IPS-20b (cell line): Measurements from ENCODE around the gene UNC45A.

ENCODE experiments used
- H3K27ac ChIP-seq: one replicate; pipeline ENCODE4 v1.5.1; 2013; ENCODE audit warnings: low read length
- H3K27me3 ChIP-seq: 2 replicates; pipeline ENCODE4 v1.6.1; 2013; ENCODE audit warnings: mild to moderate bottlenecking, low read length, inconsistent platforms; ENCODE audit not compliant: insufficient read depth
- H3K36me3 ChIP-seq: 2 replicates; pipeline ENCODE4 v1.6.1; 2013; ENCODE audit warnings: low read depth, mild to moderate bottlenecking, inconsistent platforms, low read length, moderate library complexity; ENCODE audit not compliant: insufficient read depth
- H3K4me1 ChIP-seq: 2 replicates; pipeline ENCODE4 v1.6.1; 2013; ENCODE audit warnings: mild to moderate bottlenecking, control low read depth, inconsistent platforms, low read length, moderate library complexity; ENCODE audit not compliant: insufficient read depth
- H3K4me3 ChIP-seq: 2 replicates; pipeline ENCODE4 v1.5.1; 2013; ENCODE audit warnings: mild to moderate bottlenecking, low read length, inconsistent platforms
- H3K9ac ChIP-seq: 2 replicates; pipeline ENCODE4 v1.6.1; 2013; ENCODE audit warnings: low read depth, mild to moderate bottlenecking, inconsistent platforms, low read length, moderate library complexity
- H3K9me3 ChIP-seq: 2 replicates; pipeline ENCODE4 v1.6.1; 2013; ENCODE audit warnings: mild to moderate bottlenecking, low read depth, low read length, inconsistent platforms; ENCODE audit not compliant: insufficient read depth

Gene UNC45A

GRCh38 chr15:90939756-90940155, 4.7 kb downstream of the UNC45A start:
- Histone ChIP-seq H3K9ac (no peak overlapping the region), H3K4me3 (no peak overlapping the region), H3K27me3 (no peaks in the 10 kb centered on the region), H3K36me3 (peaks cover 70% of the 10 kb centered on the region), H3K27ac (no peak overlapping the region), H3K4me1 (no peaks in the 10 kb centered on the region), H3K9me3 (no peaks in the 10 kb centered on the region)

DNA sequence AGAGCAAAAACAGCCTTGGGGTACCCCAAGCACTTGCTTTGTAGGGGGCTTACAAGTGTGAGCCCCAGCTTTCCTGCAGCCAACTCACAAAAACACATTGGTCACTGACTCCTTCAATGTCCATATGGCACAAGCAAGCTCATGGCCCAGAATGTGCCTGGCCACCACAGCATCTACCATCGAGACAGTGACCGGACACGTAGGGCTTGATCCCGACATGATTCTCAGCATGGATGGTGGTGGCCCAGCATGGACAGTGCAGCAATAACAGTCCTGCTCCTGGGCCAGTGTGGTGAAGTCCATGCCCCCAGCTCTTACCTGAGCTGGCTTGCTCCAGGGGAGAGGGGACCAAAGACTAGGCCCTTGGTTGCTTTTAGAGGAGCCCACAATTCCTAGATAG, 6.0 kb downstream of the UNC45A start:
- Histone ChIP-seq H3K4me1 (no peaks in the 10 kb centered on the region), H3K27ac (no peak overlapping the region), H3K9me3 (no peaks in the 10 kb centered on the region), H3K9ac (no peak overlapping the region), H3K27me3 (no peaks in the 10 kb centered on the region), H3K36me3 (peaks cover 75% of the 10 kb centered on the region), H3K4me3 (no peak overlapping the region)

DNA sequence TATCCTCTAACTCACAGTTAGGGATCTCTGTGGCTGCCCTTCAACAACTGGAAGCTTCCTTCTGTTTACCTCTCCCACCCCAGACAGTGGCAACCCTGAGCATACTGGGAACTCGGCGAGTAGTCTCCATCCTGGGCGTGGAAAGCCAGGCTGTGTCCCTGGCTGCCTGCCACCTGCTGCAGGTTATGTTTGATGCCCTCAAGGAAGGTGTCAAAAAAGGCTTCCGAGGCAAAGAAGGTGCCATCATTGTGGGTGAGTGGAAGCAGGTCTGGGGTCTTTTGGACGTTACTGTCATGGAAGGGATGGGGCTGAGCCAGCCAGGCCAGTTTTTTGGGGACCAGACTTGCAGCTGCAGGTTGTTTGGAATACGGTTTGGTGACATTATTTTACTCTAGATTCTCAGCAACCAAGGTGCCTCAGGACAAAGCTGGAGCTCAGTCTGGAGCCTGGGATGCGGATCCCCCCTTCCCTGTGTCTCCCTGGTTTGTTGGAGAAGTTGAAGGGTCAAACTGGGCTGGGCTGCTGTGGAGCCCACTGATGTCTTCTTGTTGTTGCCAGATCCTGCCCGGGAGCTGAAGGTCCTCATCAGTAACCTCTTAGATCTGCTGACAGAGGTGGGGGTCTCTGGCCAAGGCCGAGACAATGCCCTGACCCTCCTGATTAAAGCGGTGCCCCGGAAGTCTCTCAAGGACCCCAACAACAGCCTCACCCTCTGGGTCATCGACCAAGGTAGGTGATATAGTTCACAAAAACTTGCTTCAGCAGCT, 7.5 kb downstream of the UNC45A start:
- no peak overlapping the region for H3K9ac ChIP-seq
- H3K27me3 ChIP-seq, result no peaks in the 10 kb centered on the region
- H3K4me1 ChIP-seq, result no peaks in the 10 kb centered on the region
- no peak overlapping the region for H3K27ac ChIP-seq
- H3K36me3 ChIP-seq, result peaks cover 80% of the 10 kb centered on the region
- no peaks in the 10 kb centered on the region for H3K9me3 ChIP-seq
- H3K4me3 ChIP-seq, result no peak overlapping the region

- H3K4me3 ChIP-seq, result no peak overlapping the region
- no peak overlapping the region for H3K9ac ChIP-seq
- no peaks in the 10 kb centered on the region for H3K4me1 ChIP-seq
- no peaks in the 10 kb centered on the region for H3K9me3 ChIP-seq
- H3K36me3 ChIP-seq, result peaks cover 83% of the 10 kb centered on the region
- H3K27me3 ChIP-seq, result no peaks in the 10 kb centered on the region
- no peak overlapping the region for H3K27ac ChIP-seq
Measured at GRCh38 chr15:90945091-90945490, 10.0 kb downstream of the UNC45A start.

GRCh38 chr15:90946538-90946937, 11.5 kb downstream of the UNC45A start:
- no peaks in the 10 kb centered on the region for H3K27me3 ChIP-seq
- no peaks in the 10 kb centered on the region for H3K4me1 ChIP-seq
- H3K4me3 ChIP-seq, result no peak overlapping the region
- H3K9me3 ChIP-seq, result no peaks in the 10 kb centered on the region
- H3K9ac ChIP-seq, result no peak overlapping the region
- H3K36me3 ChIP-seq, result peaks cover 83% of the 10 kb centered on the region
- H3K27ac ChIP-seq, result no peak overlapping the region

GRCh38 chr15:90946941-90947576, 12.0 kb downstream of the UNC45A start:
- Histone ChIP-seq H3K9ac (no peak overlapping the region), H3K9me3 (no peaks in the 10 kb centered on the region), H3K4me1 (no peaks in the 10 kb centered on the region), H3K27me3 (no peaks in the 10 kb centered on the region), H3K4me3 (no peak overlapping the region), H3K36me3 (peaks cover 83% of the 10 kb centered on the region), H3K27ac (no peak overlapping the region)

DNA sequence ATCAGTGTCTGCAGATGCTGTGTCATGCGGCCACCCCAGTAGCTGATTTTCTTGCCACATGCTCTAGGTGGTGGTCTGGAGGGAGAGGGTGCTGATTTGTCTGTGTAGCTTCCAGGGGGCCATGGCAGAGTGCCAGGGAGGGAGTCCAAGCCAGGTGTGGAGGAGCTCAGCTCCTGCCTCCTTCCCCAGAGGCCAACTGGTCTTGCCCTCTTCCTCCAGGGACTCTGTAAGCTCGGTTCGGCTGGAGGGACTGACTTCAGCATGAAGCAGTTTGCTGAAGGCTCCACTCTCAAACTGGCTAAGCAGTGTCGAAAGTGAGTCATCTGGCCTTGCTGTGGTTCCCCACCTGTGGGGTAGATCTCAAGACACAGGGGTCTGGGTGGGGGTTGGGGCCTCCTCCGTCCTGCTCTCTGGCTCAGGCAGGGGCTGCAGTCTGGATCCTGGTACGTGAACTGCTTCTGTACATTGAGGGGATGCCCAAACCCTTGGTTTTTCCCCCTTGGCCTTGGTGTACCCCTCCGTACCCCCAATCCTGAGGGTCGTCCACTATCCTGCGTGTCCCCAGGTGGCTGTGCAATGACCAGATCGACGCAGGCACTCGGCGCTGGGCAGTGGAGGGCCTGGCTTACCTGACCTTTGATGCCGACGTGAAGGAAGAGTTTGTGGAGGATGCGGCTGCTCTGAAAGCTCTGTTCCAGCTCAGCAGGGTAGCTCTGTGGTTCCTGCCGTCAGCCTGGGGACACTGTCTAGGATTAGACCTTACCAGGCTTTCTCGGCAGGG, 12.7 kb downstream of the UNC45A start:
- Histone ChIP-seq H3K4me3 (no peak overlapping the region), H3K9ac (no peak overlapping the region), H3K4me1 (no peaks in the 10 kb centered on the region), H3K27me3 (no peaks in the 10 kb centered on the region), H3K9me3 (no peaks in the 10 kb centered on the region), H3K27ac (no peak overlapping the region), H3K36me3 (peaks cover 79% of the 10 kb centered on the region)

GRCh38 chr15:90948506-90948905, 13.4 kb downstream of the UNC45A start:
- Histone ChIP-seq H3K9me3 (no peaks in the 10 kb centered on the region), H3K4me1 (no peaks in the 10 kb centered on the region), H3K27ac (no peak overlapping the region), H3K27me3 (no peaks in the 10 kb centered on the region), H3K36me3 (peaks cover 79% of the 10 kb centered on the region), H3K4me3 (no peak overlapping the region), H3K9ac (no peak overlapping the region)

GRCh38 chr15:90949979-90950675, 15.0 kb downstream of the UNC45A start:
- H3K9me3 ChIP-seq, result no peaks in the 10 kb centered on the region
- peaks cover 68% of the 10 kb centered on the region for H3K36me3 ChIP-seq
- no peak overlapping the region for H3K9ac ChIP-seq
- no peaks in the 10 kb centered on the region for H3K4me1 ChIP-seq
- H3K4me3 ChIP-seq, result no peak overlapping the region
- no peak overlapping the region for H3K27ac ChIP-seq
- H3K27me3 ChIP-seq, result no peaks in the 10 kb centered on the region

- Histone ChIP-seq H3K9me3 (no peaks in the 10 kb centered on the region), H3K9ac (no peak overlapping the region), H3K4me1 (peaks cover under 1% of the 10 kb centered on the region; the same call in 1 of the 2 replicates), H3K27me3 (no peaks in the 10 kb centered on the region), H3K4me3 (no peak overlapping the region), H3K27ac (no peak overlapping the region), H3K36me3 (peaks cover 67% of the 10 kb centered on the region)
Measured at GRCh38 chr15:90950676-90951075, 15.6 kb downstream of the UNC45A start.

GRCh38 chr15:90952901-90953677, 18.0 kb downstream of the UNC45A start:
- Histone ChIP-seq H3K27ac (no peak overlapping the region), H3K36me3 (peaks cover 50% of the 10 kb centered on the region), H3K27me3 (no peaks in the 10 kb centered on the region; the same call in 1 of the 2 replicates), H3K9me3 (no peaks in the 10 kb centered on the region), H3K9ac (no peak overlapping the region), H3K4me3 (no peak overlapping the region), H3K4me1 (peaks cover 12% of the 10 kb centered on the region; the same call in 1 of the 2 replicates)
